KMS-11 (cell line): ENCODE results near the gene TMC5.
A peak's percentile ranks its signal among the peaks of the same experiment; 100 is the strongest.
"Not testable (repeated sequence)": the region's sequence is repeated elsewhere in the genome, so short reads cannot be mapped to it uniquely, and the experiment has no call there.

ENCODE experiments used
- H2AFZ ChIP-seq: fragments of 200-600 bp; sonication (generic); 2 replicates; pipeline ENCODE4 v1.6.1; 2016; ENCODE audit warnings: antibody characterized with exemption, mixed run types, low read depth
- H3K27ac ChIP-seq: fragments of 200-600 bp; sonication (generic); 2 replicates; pipeline ENCODE4 v1.6.1; 2016; ENCODE audit warnings: mild to moderate bottlenecking, mixed run types
- H3K27me3 ChIP-seq: fragments of 200-600 bp; sonication (generic); 2 replicates; pipeline ENCODE4 v1.6.1; 2017; ENCODE audit warnings: mild to moderate bottlenecking, low read depth, mixed run types, moderate library complexity; ENCODE audit not compliant: insufficient read depth
- H3K36me3 ChIP-seq: fragments of 200-600 bp; sonication (generic); 2 replicates; pipeline ENCODE4 v1.6.1; 2017; ENCODE audit warnings: mild to moderate bottlenecking, mixed run types; ENCODE audit not compliant: insufficient read depth
- H3K4me1 ChIP-seq: fragments of 200-600 bp; sonication (generic); 2 replicates; pipeline ENCODE4 v1.6.1; 2016; ENCODE audit warnings: mild to moderate bottlenecking, low read depth, mixed run types; ENCODE audit not compliant: poor library complexity, severe bottlenecking
- H3K4me2 ChIP-seq: fragments of 200-600 bp; sonication (generic); 2 replicates; pipeline ENCODE4 v1.7.0; 2016; ENCODE audit warnings: mild to moderate bottlenecking, mixed run types
- H3K4me3 ChIP-seq: fragments of 200-600 bp; sonication (generic); IDR thresholded peaks from 2 replicates; pipeline ENCODE4 v1.6.1; 2017; ENCODE audit warnings: low read depth, low read length, mixed read lengths; ENCODE audit not compliant: insufficient read depth
- H3K79me2 ChIP-seq: fragments of 200-600 bp; sonication (generic); 2 replicates; pipeline ENCODE4 v1.6.1; 2016; ENCODE audit warnings: low read depth, mixed run types; ENCODE audit not compliant: insufficient read depth
- H3K9ac ChIP-seq: fragments of 200-600 bp; sonication (generic); 2 replicates; pipeline ENCODE4 v1.6.1; 2016; ENCODE audit warnings: mild to moderate bottlenecking, mixed run types
- H4K20me1 ChIP-seq: fragments of 200-600 bp; sonication (generic); 2 replicates; pipeline ENCODE4 v1.6.1; 2016; ENCODE audit warnings: mild to moderate bottlenecking, mixed run types; ENCODE audit not compliant: insufficient read depth
- CTCF ChIP-seq: fragments of 200-600 bp; sonication (generic); conservative IDR thresholded peaks from 2 replicates; pipeline ENCODE4 v1.6.1; 2017; ENCODE audit warnings: low read depth, mild to moderate bottlenecking, antibody characterized with exemption, low read length, moderate library complexity, mixed read lengths

Gene TMC5

GRCh38 chr16:19400711-19401110 lies 17.0 kb upstream of the TMC5 start:
- no peaks in the 10 kb centered on the region for H3K27me3 ChIP-seq
- H4K20me1 ChIP-seq, result no peaks in the 10 kb centered on the region
- H3K27ac ChIP-seq, result no peak overlapping the region
- no peaks in the 10 kb centered on the region for H3K4me1 ChIP-seq
- no peak overlapping the region for H3K4me3 ChIP-seq
- H3K79me2 ChIP-seq, result no peaks in the 10 kb centered on the region
- no peaks in the 10 kb centered on the region for H3K36me3 ChIP-seq
- no peak for TF ChIP-seq CTCF
- H3K9ac ChIP-seq, result no peak overlapping the region
- no peak overlapping the region for H2AFZ ChIP-seq
- H3K4me2 ChIP-seq, result no peak overlapping the region

DNA sequence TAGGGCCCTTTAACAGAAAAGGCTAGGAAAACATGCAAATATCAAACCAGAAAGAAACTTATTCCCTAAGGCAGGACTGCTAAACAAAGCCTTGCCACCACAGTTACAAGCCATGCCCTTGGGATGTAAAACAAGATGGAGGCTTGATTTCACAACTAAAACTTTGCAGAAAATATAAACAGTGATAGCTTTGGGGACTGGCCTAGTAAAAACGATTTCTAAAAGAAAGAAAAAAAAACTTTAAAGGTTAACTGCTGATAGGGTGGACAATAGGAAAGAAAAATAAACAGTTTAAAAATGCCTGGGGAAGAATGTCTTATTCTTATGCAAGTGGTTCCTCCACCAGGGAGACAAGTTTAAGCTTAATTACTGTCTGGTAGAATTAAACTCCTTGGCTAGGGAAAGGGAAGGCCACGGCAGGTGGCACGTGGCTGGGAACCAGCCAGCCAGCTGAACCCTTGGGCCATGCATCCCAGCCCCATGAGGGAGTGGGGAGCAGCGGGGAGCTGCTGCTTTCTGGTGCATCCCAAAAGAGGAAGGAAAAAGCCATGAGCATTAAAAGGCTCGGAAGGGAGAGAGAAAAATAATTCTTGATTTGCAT lies 10.7 kb upstream of the TMC5 start:
- no peaks in the 10 kb centered on the region for H3K36me3 ChIP-seq
- H3K79me2 ChIP-seq, result no peaks in the 10 kb centered on the region
- H3K4me2 ChIP-seq, result no peak overlapping the region
- no peak overlapping the region for H2AFZ ChIP-seq
- no peak overlapping the region for H3K4me3 ChIP-seq
- no peaks in the 10 kb centered on the region for H4K20me1 ChIP-seq
- no peak for TF ChIP-seq CTCF
- H3K27ac ChIP-seq, result no peak overlapping the region
- no peaks in the 10 kb centered on the region for H3K4me1 ChIP-seq
- H3K9ac ChIP-seq, result no peak overlapping the region
- no peaks in the 10 kb centered on the region for H3K27me3 ChIP-seq

DNA sequence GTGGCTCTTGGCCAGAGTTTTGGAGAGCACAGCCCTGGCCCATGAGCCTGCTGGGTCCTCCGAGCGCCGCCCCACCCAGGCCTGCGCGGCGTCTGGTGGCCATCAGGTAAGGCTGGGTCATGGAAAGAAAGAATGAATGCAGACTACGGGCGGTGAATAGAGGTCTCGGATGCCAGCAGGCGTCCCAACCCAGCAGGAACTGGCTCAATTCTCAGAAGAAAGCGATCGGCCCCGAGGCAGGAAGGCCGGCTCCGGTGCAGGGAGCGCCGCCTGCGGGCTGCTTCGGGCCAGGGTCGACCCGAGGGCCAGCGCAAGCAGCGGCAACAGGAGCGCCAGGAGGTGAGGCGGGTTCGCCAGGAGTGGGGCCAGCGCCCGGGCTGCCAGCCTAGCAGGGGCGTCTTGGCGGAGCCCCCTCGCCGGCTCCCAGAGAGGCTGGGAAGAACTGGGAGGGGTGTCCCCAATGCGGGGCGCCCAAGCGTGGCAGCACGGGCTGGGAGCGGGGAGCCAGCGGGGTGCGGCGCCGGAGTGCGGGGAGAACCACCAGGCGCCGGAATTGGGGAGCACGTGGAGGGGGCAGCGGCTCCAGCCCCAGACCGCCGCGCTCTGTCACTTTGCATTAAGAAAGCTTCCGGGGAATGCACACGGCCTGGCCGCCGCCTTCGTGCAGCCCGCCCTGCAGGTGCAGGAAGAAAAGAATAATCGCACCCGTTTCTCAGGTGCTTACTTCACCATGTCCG lies 7.1 kb upstream of the TMC5 start:
- H3K4me2 ChIP-seq, result no peak overlapping the region
- no peak for TF ChIP-seq CTCF
- H2AFZ ChIP-seq, result peak overlapping the region; percentile 22; the same call in 1 of the 2 replicates
- H3K9ac ChIP-seq, result no peak overlapping the region; the same call in 1 of the 2 replicates
- H3K79me2 ChIP-seq, result no peaks in the 10 kb centered on the region
- no peak overlapping the region for H3K27ac ChIP-seq
- no peaks in the 10 kb centered on the region for H3K27me3 ChIP-seq
- H3K4me1 ChIP-seq, result no peaks in the 10 kb centered on the region
- H3K4me3 ChIP-seq, result no peak overlapping the region
- no peaks in the 10 kb centered on the region for H4K20me1 ChIP-seq
- no peaks in the 10 kb centered on the region for H3K36me3 ChIP-seq

GRCh38 chr16:19411298-19411697 lies 6.4 kb upstream of the TMC5 start:
- Histone ChIP-seq H3K4me3 (no peak overlapping the region), H3K27me3 (no peaks in the 10 kb centered on the region), H3K79me2 (no peaks in the 10 kb centered on the region), H3K4me2 (no peak overlapping the region), H3K27ac (no peak overlapping the region), H3K36me3 (no peaks in the 10 kb centered on the region), H3K4me1 (no peaks in the 10 kb centered on the region), H4K20me1 (no peaks in the 10 kb centered on the region), H2AFZ (peak overlapping the region; percentile 22; the same call in 1 of the 2 replicates), H3K9ac (no peak overlapping the region)
- TF ChIP-seq CTCF, result no peak

DNA sequence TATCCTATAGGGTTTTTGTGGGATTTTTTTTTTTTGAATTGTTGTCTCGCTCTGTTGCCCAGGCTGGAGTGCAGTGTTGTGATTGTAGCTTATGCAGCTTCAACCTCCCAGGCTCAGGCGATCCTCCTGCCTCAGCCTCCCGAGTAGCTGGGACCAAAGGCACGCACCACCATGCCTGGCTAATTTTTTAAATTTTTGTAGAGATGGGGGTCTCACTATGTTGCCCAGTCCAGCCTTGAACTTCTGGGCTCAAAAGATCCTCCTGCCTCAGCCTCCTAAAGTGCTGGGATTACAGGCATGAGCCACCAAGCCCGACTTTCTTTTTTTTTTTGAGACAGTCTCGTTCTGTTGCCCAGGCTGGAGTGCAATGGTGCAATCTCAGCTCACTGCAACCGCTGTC lies 5.6 kb upstream of the TMC5 start:
- not testable (repeated sequence) for H3K27ac ChIP-seq, H4K20me1 ChIP-seq, H3K9ac ChIP-seq, H3K4me3 ChIP-seq, H3K79me2 ChIP-seq, H2AFZ ChIP-seq, H3K36me3 ChIP-seq, H3K4me1 ChIP-seq, H3K4me2 ChIP-seq, H3K27me3 ChIP-seq
